HG03378 (cell line): ENCODE measurements around the gene AFF1.
"Not testable (repeated sequence)": the region's sequence is repeated elsewhere in the genome, so short reads cannot be mapped to it uniquely, and the experiment has no call there.

ENCODE experiments used
- ATAC-seq: cut with Tn5 transposase; IDR thresholded peaks from one replicate; pipeline ENCODE4 v1.9.1; 2021; ENCODE audit warnings: mild to moderate bottlenecking, moderate library complexity; ENCODE audit not compliant: unreplicated experiment

The AFF1 gene

GRCh38 chr4:87051121-87051713 lies 116.4 kb downstream of the AFF1 start:
- no peak for ATAC-seq

DNA sequence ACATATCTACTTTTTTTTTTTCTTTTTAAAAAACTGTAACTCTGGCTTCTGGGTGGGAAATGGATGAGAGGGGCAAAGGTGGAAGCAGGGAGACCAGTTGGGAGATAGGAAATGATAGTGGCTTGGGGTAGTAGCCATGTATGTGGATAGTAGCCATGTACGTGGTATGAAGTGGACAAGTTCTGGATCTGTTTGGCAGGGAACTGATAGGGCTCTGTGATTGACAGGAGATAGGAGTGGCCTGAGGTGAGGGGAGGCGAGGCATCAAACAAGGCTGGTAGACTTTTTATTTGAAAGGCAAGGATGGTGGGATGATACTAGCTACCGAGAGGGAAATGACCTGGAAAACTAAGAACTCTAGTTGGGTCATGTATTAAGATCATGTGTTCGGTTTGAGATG lies 117.8 kb downstream of the AFF1 start:
- no peak for ATAC-seq

GRCh38 chr4:87053176-87053658 lies 118.4 kb downstream of the AFF1 start:
- ATAC-seq, result no peak

- ATAC-seq, result no peak
Observed at GRCh38 chr4:87053802-87054767, 119.3 kb downstream of the AFF1 start.

- ATAC-seq, result no peak
Observed at GRCh38 chr4:87054900-87055299, 120.1 kb downstream of the AFF1 start.

DNA sequence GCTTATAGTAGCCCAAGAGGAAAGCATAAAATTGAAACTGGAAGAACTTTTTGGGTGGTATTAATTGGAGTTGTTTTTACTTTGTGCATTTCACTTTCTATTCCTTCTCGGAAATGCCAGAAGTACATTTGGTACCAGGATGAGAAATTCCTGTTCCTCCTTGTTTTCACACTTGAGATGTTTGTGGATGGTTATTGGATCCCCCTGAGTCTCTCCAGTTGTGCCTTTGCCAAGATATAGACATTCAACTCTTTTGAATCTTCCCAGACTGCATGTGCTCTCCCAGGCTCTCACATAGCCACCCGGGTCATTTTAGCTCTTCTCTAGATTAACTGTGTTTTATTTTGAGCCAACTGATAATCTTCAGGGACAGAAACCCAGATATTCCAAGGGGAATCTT lies 120.5 kb downstream of the AFF1 start:
- no peak for ATAC-seq

- no peak for ATAC-seq
Observed at GRCh38 chr4:87056881-87057280, 122.1 kb downstream of the AFF1 start.

GRCh38 chr4:87057835-87058355 lies 123.1 kb downstream of the AFF1 start:
- ATAC-seq, result no peak

GRCh38 chr4:87058356-87059073 lies 123.7 kb downstream of the AFF1 start:
- ATAC-seq, result peak; percentile 39

DNA sequence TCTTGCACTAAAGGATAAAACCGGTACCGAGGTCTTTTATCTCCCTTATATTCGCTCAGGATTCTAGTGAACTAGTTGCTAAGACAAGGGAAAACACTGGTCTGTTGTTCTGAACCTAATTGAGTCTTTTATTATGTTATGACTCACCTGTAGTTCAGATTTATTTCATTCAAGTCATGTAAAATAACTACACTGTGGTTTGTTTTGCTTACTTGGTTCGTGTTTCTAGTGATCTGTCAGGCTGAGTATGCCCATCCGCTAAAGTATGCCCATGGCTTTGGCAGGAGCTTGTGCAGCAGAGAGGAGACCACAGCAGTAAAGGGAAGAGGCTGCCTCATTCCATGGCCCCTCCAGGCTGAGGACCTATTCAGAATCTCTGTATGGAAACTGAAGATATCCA lies 126.1 kb downstream of the AFF1 start:
- no peak for ATAC-seq

GRCh38 chr4:87065021-87065420 lies 130.2 kb downstream of the AFF1 start:
- ATAC-seq, result no peak

DNA sequence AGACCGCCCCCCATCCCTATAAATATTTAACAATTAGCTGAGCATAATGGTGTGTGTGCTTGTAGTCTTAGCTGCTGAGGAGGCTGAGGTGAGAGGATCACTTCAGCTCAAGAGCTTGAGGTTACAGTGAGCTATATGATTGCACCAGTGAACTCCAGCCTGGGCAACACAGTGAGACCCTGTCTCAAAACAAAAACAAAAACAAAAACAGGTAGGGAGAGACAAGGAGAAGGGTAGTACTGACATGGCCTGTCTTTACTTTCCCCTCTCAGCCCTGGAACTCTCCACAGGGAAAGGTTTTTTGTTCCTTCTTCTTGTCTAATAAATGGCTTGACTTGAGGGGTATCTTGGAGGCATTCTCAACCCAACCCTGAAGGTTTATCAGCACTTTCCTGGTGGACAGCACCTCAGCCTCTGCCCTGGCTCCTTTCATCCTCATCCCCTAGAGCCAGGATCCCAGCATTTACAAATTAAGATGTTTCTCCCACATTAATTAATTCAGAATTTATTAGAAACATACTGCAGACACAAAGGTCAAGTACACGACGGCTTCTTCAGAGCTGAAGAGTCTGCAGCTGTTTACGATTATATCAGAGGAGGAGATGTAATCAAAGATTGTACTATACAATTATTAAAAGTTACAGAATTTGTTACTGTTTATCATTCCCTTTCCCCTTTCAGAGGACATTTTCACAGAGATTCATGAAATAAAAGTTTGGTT lies 131.8 kb downstream of the AFF1 start:
- ATAC-seq, result no peak

DNA sequence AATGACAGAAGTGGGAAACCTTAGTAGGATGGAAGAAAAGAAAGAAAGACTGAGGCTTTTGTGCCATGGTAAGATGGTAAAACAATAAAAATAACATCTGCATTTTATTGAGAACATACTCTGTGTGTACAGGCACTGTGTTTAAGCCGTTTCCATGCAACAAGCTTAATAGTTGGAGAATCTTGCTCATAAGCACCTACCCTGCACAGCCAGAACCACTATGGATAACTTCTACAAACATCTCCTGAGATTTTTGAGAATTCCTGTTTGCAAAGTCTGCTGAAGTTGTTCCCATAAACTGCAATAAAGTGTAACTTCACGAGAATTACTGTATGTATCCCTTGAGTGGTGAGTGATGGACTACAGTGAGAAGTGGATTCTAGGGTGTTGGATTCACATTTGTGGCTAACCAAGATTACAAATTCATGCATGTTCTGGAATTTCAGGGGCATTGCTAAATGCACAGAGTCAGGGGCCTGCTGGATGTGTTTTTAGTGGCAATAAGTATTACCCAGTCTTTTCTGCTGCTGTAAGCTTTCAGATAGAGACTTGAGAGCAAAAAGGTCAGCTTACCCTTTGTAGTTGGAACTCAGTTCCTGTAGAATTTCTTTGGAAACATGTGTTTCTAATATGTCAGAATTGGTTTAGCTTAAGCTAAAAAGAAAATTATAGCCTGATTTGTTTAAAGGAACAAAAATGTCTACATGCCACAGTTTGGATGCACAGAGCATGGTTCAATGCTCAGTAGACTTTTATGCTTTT lies 132.5 kb downstream of the AFF1 start:
- ATAC-seq, result no peak

DNA sequence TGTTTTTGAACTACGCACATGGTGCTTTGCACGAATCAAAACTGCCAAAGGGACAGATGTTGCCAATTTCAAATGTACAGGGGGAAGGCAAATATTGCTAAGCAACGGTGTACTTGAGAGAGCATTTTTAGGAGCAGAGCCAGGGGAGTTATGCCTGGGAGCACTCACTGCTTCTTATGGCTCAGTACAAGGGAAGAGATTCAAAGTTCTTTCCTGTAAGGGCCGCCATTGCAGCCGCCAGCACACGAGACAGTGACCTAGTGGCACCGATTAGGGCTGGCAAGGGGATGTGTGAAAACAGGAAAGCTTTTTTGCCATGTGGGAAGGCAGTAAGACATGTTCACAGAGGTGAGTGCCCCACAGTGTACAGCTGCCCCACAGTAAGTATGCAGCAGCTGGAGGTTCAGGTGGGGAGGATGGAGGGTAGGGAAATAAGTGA lies 133.8 kb downstream of the AFF1 start:
- ATAC-seq, result no peak

DNA sequence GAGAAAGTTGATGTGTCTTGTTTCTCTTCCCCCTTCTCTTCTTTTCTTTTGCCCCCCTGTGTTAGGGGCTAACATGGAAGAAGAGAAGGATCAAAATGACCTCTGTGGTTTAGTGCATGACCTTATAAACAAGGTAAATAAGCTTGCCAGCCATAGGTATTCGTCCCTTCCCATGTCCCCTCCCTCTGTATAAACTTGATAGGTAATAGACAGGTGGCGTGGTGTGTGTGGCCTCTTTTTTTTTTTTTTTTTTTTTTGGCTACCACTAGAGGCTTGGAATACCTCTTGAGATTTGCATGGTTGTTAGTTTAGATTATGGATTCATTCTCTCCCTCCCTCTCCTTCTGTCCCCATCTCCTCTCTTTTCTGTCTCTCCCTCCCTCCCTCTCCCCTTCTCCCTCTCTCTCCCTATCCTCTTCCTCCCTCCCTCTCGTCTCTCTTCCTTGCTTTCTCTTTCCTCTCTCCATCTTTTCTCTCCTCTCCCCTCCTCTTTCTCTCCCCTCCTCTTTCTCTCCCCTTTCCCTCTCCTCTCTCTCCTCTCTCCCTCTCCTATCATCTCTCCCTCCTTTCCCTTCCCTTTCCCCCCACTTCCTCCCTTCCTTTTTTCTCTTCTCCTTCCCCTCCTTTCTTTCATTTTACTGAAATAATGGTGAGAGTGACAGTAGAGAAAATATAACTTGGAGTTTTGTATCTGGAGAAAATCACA lies 134.4 kb downstream of the AFF1 start:
- ATAC-seq, result no peak

- no peak for ATAC-seq
Observed at GRCh38 chr4:87071401-87071800, 136.6 kb downstream of the AFF1 start.

DNA sequence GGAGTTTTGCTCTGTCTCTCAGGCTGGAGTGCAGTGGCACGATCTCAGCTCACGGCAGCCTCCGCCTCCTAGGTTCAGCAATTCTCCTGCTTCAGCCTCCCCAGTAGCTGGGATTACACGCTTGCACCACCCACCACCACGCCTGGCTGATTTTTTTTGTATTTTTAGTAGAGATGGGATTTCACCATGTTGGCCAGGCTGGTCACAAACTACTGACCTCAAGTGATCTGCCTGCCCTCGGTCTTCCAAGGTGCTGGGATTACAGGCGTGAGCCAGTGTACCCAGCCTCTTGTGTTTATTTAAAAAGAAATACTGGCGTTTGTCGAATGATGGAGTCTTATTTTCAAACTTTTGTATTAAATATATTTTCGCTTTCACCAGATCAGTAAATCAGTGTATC lies 137.7 kb downstream of the AFF1 start:
- ATAC-seq, result not testable (repeated sequence)

DNA sequence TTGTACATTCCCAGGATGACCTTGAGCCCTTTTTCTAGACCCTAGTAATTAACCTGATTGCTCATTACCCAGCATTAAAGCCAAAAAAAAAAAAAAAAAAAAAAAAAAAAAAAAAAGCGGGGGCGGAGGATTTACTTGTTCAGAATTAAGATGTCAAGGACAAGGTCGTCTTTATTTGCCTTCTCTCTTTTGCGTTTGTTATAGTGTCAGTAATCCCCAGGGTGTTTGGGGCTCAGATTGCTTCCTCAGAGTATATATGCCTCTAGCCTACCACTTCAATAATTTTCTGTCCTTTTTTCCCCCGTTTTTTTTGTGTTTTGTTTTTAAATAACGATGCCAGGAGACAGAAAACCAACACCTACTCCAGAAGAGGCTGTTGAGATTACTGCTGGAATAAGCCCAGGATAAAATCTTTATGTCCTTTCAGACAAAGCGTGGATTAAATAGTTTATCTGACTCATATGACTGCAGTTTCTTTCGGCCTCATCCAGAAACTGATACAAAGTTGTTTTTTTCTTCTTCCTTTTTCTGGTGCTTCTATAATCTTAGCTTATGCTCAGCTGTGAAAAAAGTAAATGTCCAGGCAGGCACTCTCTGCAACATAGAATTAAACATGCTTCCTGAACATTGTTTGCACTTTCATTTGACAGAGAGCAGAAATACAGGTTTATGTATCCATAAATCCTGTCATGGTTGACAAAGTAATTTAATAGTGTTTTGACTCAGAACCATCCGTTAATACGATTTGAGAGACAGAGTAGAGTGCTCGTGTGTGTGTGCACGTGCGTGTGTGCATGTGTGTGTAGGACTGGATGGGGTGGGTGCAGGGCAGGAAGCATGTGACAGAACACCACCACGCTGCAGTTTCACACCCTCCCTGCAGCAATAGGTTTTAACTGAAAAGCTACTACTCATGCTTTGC lies 138.6 kb downstream of the AFF1 start:
- peak; percentile 87 for ATAC-seq
